ENCODE results near the gene SCAI. TPM values are rescaled to one million over a fixed set of nuclear protein-coding genes. Genes with fewer than 3 reads are reported as not detected.

The SCAI gene
- total and polyA plus RNA-seq, 2 of the 4 experiments (the other 2 are of a cell fraction) = 3.6 to 14.5 TPM

GRCh38 chr9:125085703-125086477 is 57.4 kb downstream of the SCAI start:
- H3K14ac ChIP-seq (replicated peaks; ENCODE audit: low read depth, low read length) = no peak overlapping the region
- no peak overlapping the region for H4K91ac ChIP-seq (ENCODE audit: insufficient read depth, low read depth, low read length)
- no peak overlapping the region for H2AK5ac ChIP-seq (ENCODE audit: low read depth, low read length)
- DNase-seq (no peak), ATAC-seq (ENCODE audit: low read depth) (no peak)
- no peak overlapping the region for H2AK9ac ChIP-seq (replicated peaks; ENCODE audit: low read depth, low read length, poor library complexity)
- no peak overlapping the region for H3K4me3 ChIP-seq (ENCODE audit: insufficient read depth, low read depth, low read length)
- ChIA-PET POLR2A (ENCODE audit: unreplicated experiment) (no interaction called here), CTCF (no interaction called here)
- H3K56ac ChIP-seq (ENCODE audit: extremely low read depth, insufficient read depth, low read length) = no peak overlapping the region
- no peaks in the 10 kb centered on the region for H4K20me1 ChIP-seq (ENCODE audit: insufficient read depth, low read length)
- H4K8ac ChIP-seq (ENCODE audit: low read depth in 2 of 2, low read length in 2 of 2) = no peak overlapping the region
- dilution Hi-C loops (cut with HindIII; ENCODE audit: low sequenced_read_pairs, unreplicated experiment) (no loop called here), intact Hi-C loops (cut with micrococcal nuclease) (no loop called here), in situ Hi-C loops (cut with MboI; ENCODE audit: low sequenced_read_pairs) (no loop called here)
- no peaks in the 10 kb centered on the region for H3K4me1 ChIP-seq (ENCODE audit: control insufficient read depth, insufficient read depth, low read length)
- H3K23ac ChIP-seq (ENCODE audit: low read depth, low read length) = no peak overlapping the region
- no peak overlapping the region for H4K5ac ChIP-seq (ENCODE audit: low read depth, low read length)
- no peak overlapping the region for H2BK15ac ChIP-seq (ENCODE audit: low read depth, low read length)
- TF ChIP-seq MXI1 (IDR thresholded peaks at IDR 0.05; ENCODE audit: borderline replicate concordance, low read depth, low read length) = no peak
- TF ChIP-seq, protein P1, sequence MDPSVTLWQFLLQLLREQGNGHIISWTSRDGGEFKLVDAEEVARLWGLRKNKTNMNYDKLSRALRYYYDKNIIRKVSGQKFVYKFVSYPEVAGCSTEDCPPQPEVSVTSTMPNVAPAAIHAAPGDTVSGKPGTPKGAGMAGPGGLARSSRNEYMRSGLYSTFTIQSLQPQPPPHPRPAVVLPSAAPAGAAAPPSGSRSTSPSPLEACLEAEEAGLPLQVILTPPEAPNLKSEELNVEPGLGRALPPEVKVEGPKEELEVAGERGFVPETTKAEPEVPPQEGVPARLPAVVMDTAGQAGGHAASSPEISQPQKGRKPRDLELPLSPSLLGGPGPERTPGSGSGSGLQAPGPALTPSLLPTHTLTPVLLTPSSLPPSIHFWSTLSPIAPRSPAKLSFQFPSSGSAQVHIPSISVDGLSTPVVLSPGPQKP (IDR thresholded peaks at IDR 0.05; ENCODE audit: borderline replicate concordance, low read depth, low read length) = no peak
- no peak for TF ChIP-seq BHLHE40 (IDR thresholded peaks at IDR 0.05; ENCODE audit: low read depth, low read length)
- no peak for TF ChIP-seq USF2 (IDR thresholded peaks at IDR 0.05; ENCODE audit: low read depth, low read length)
- TF ChIP-seq FOS (IDR thresholded peaks at IDR 0.05; ENCODE audit: low read depth, low read length) = no peak
- no peak for TF ChIP-seq RCOR1 (IDR thresholded peaks at IDR 0.05; ENCODE audit: insufficient replicate concordance, low read length)
- TF ChIP-seq CTCF (conservative IDR thresholded peaks at IDR 0.05; ENCODE audit: low read depth, low read length) = no peak
- TF ChIP-seq RFX5 (IDR thresholded peaks at IDR 0.05; ENCODE audit: low read depth, low read length) = no peak
- TF ChIP-seq MAZ (IDR thresholded peaks at IDR 0.05; ENCODE audit: borderline replicate concordance, low read depth, low read length) = no peak
- TF ChIP-seq SMC3 (IDR thresholded peaks at IDR 0.05; ENCODE audit: low read depth, low read length) = no peak
- TF ChIP-seq NFE2L2 (IDR thresholded peaks at IDR 0.05; ENCODE audit: low read depth, low read length) = no peak
- TF ChIP-seq RAD21 (IDR thresholded peaks at IDR 0.05; ENCODE audit: low read length) = no peak
- TF ChIP-seq CEBPB (IDR thresholded peaks at IDR 0.05; ENCODE audit: low read depth, low read length) = no peak
- H3K9me1 ChIP-seq (ENCODE audit: insufficient read depth, low read length) = no peaks in the 10 kb centered on the region
- no peak overlapping the region for H3K4ac ChIP-seq (ENCODE audit: low read depth, low read length)
- H2BK120ac ChIP-seq (ENCODE audit: low read depth, low read length) = no peak overlapping the region
- no peak overlapping the region for H3K4me2 ChIP-seq (ENCODE audit: low read depth, low read length)
- no peak overlapping the region for H3K27ac ChIP-seq (ENCODE audit: insufficient read depth, low read length)
- H3K36me3 ChIP-seq (ENCODE audit: control insufficient read depth, insufficient read depth, low read length) = peaks cover 3% of the 10 kb centered on the region; the same call in 1 of the 2 replicates
- no peak overlapping the region for H3K9ac ChIP-seq (ENCODE audit: low read depth, low read length)
- no peak overlapping the region for H3K18ac ChIP-seq (ENCODE audit: low read depth, low read length)
- H3K27me3 ChIP-seq (ENCODE audit: control insufficient read depth, insufficient read depth, low read length) = no peaks in the 10 kb centered on the region
- no peak overlapping the region for H2BK5ac ChIP-seq (ENCODE audit: low read depth, low read length, poor library complexity, severe bottlenecking)
- H3K79me1 ChIP-seq (ENCODE audit: low read depth in 1 of 2, low read length in 2 of 2) = peaks cover 3 to 8% of the 10 kb centered on the region in 2 experiments; a peak in 3 of 4 replicates
- WGBS, 2 experiments (ENCODE audit: extremely low coverage in 2 of 2, insufficient read length in 1 of 2) = no CpG with 5 or more reads among the region's 6 CpGs
- no TSS peak for BruUV-seq (replicated peaks)
- peaks cover 5% of the 10 kb centered on the region for H3K9me3 ChIP-seq (ENCODE audit: control insufficient read depth, insufficient read depth, low read length)
- no peak overlapping the region for H2BK20ac ChIP-seq (ENCODE audit: low read depth, low read length)
- no peak overlapping the region for H2AFZ ChIP-seq (replicated peaks; ENCODE audit: low read length, poor library complexity)
